H4 (cell line): ENCODE results near the gene PHPT1. TPM values are rescaled to one million over a fixed set of nuclear protein-coding genes. Genes with fewer than 3 reads are reported as not detected.

Experiments used
- DNase-seq: peaks from one replicate; pipeline ENCODE4 v3.0.0-alpha.2; 2015; ENCODE audit warnings: low spot score
- total RNA-seq: library from RNA; depleted of rRNA; stranded (reverse); fragments of >200 nt; shearing (Covaris generic); gene quantifications from 2 replicates; pipeline ENCODE4 v1.2.3, GENCODE V29; 2014; rRNA removed

The PHPT1 gene
- total RNA-seq, 1 experiment from 2014 or later: 100 TPM

DNA sequence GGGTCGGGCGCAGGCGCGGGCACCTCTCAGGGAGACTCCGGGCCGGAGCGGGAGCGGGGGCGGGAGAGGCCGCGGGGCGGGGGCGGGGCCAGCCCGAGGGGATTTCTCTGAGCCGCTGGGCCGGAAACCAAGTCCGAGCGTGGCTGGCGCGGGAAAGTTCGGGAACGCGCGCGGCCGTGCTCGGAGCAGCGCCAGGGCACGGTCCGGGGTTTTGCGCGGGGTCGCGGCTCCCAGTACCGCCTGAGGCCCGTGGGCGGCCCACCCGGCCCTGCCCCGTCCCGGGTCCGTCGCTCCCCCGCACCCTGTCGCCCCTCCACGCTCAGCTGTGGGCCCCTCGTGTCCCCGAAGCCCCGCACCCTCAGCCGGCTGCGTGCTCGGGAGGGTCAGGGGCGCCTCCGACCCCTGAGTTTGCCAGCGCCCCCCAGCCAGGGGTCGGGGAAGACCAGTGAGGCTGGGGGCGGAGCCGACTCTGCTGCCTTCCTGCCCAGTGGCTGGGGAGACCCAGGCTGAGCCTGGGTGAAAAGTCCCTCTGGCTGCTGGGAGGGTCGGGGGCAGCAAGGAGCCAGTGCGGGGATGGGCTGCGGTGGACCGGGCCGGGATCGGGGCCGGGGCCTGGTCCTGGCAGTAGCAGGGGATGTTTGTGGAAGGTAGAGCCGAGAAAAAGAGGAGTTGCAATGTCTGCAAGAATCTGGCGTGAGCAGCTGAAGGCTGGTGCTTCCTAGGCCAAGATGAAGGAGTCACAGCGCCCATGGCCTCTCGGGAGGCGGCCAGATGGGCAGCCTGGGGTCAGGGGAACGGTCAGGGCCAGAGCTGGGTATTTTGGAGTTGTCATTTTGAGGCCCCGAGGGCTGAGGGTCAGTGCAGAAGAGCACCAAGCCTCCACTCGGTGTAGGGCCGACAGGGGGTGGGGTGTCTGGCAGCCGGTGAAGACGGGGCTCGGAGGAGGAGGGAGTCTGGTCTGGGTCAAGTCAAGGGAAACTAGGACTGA, 37.7 kb downstream of the PHPT1 start:
- DNase-seq: no peak

DNA sequence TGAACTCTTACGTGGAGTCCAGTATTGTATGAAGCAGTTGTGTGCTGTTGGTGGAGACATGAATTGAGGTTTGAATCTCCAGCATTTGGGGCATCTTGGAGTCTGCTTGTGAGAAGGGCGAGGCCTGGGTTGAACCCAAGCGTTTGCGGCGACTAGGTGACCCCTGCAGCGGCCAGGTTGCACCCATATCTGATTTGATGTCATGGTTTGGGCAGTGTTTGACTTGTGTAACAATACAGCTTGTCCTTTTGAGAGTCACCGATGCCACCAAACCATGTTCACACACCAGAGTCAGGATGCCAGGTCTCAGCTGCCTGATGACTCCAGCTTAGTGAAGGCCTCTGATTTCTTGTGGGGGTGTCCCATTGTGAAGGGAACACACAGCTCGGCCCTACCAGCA, 39.2 kb downstream of the PHPT1 start:
- no peak for DNase-seq

DNA sequence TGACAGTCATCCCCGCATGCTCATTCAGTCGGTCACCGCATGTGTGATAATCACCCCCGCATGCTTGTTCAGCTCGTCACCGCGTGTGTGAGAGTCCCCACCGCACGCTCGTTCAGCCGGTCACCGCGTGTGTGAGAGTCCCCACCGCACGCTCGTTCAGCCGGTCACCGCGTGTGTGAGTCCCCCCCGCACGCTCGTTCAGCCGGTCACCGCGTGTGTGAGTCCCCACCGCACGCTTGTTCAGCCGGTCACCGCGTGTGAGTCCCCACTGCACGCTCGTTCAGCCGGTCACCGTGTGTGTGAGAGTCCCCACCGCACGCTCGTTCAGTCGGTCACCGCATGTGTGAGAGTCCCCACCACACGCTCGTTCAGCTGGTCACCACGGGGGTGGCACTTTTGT, 40.6 kb downstream of the PHPT1 start:
- DNase-seq: no peak

DNA sequence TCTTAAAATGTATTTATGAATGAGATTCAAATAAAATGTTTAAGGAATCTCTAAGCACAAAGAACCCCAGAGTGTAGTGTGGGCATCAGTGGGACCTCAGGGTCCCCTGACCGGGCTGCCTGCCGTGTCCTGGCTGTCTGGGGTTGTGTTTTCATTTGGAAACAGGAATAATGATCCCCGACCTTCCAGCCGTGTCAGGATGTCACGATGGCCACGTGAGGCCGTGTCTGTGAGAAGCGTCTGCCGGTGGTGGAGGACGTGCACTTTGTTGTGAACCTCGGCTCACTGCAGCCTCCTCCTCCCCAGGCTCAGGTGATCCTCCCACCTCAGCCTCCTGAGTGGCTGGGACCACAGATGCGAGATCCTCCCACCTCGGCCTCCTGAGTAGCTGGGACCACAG, 41.5 kb downstream of the PHPT1 start:
- no peak for DNase-seq

DNA sequence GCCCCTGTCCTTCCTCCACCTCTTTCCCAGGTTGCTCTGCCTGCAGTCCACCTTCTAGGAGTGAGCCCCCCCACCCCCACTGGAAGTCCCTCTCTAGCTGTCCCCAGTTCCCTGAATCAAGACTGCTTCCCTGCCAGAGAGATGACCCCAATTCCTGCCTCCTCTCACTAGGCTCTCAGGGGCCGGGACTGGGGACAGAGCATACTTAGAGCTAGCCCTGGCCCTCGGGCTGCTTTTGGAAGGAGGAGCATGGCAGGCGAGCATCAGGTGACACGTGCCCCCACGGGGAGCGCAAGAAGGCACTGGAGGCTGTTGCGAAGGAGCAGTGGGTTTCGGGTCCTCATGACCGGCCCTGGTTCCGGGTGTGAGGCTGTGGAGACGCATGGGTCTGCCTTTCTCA, 46.8 kb downstream of the PHPT1 start:
- no peak for DNase-seq

DNA sequence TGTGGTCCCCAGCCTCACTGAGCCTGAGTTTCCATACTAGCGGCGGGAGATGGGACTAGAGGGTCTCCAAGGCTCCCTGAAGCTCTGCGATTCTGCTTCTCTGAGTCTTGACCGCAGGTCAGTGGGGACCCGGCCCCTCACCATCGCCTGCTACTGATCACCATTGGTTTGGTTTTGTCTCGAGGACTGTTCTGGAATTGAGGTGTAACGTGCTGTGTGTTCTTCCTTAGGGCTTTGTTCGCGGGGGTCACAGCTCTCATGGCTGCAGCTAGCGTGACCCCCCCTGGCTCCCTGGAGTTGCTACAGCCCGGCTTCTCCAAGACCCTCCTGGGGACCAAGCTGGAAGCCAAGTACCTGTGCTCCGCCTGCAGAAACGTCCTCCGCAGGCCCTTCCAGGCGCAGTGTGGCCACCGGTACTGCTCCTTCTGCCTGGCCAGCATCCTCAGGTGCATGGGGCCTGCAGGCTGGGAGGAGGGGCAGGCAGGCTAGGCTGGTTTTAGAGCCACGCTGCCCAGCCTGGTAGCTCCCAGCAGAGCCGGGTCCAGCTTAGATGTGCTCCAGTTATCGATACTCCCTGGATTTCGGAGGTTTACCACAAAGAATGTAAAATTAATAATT, 49.4 kb downstream of the PHPT1 start:
- DNase-seq: no peak

DNA sequence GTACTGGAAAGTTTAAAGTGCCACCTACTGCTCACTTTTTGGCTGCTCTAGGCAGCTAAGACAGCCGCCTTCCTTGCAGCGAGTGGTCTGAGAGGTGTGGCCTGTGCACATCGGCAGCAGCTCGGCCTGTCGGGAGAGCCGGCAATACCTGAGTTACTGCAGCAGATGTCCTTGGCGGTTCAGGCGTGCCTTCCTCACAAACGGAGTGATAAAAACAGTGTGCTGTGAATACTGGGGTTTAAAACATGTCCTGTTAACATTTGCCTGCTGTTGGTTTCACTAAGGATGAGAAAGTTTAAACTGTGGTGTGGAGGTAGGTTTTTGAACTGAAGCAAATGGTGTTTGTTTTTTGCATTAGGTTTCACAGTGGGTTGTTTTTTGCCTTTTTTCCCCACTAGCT, 50.0 kb downstream of the PHPT1 start:
- no peak for DNase-seq

DNA sequence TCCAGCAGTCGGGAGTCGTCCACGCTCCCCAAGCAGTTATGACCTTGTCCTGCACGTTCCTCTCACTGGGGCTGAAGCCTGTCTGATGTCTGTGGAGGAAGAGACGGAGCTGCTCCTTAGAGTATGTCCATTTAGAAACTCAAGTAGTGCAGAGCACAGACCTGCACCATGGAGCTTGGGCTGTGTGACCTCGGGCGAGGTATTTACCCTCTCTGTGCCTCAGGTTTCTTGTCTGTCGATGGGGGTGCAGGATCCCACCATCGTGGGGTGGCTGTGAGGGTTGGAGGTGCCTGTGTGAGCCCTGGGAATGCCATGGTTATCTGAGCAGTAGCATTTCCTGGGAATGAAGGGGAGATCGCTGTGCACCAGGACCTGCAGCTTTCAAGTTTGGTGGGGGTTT, 51.3 kb downstream of the PHPT1 start:
- no peak for DNase-seq

Other genes starting within 250 kb of the PHPT1 start
- gene EGFL7, start 186.5 kb upstream of the PHPT1 start, total RNA-seq: 60.2 and 76.5 TPM in 2 replicates
- 32.3 and 33.8 TPM in 2 replicates for gene AGPAT2, start 162.0 kb upstream of the PHPT1 start, total RNA-seq
- gene DIPK1B, start 136.8 kb upstream of the PHPT1 start, total RNA-seq: 3.8 and 6.1 TPM in 2 replicates
- gene LCN10, start 106.5 kb upstream of the PHPT1 start, total RNA-seq: not detected in 2 replicates
- not detected in 2 replicates for gene LCN6, start 100.9 kb upstream of the PHPT1 start, total RNA-seq
- gene LCN8, start 91.2 kb upstream of the PHPT1 start, total RNA-seq: not detected in 2 replicates
- not detected in 2 replicates for gene LCN15, start 84.9 kb upstream of the PHPT1 start, total RNA-seq
- gene TMEM141, start 58.1 kb upstream of the PHPT1 start, total RNA-seq: 87.0 and 93.0 TPM in 2 replicates
- gene CCDC183, start 53.1 kb upstream of the PHPT1 start, total RNA-seq: 0.47 TPM in 1 of 2 replicates, not detected in the other
- gene RABL6, start 41.5 kb upstream of the PHPT1 start, total RNA-seq: 23.6 and 35.0 TPM in 2 replicates
- 0.06 and 0.21 TPM in 2 replicates for gene AJM1, start 6.9 kb upstream of the PHPT1 start, total RNA-seq
- 0.12 and 0.15 TPM in 2 replicates for gene MAMDC4, start 2.9 kb downstream of the PHPT1 start, total RNA-seq
- 458 and 510 TPM in 2 replicates for gene EDF1, start 16.9 kb downstream of the PHPT1 start, total RNA-seq
- gene TRAF2, start 37.1 kb downstream of the PHPT1 start, total RNA-seq: 8.1 and 11.3 TPM in 2 replicates
- gene FBXW5, start 95.3 kb downstream of the PHPT1 start, total RNA-seq: 56.2 and 83.0 TPM in 2 replicates
- not detected in 2 replicates for gene C8G, start 95.8 kb downstream of the PHPT1 start, total RNA-seq
- gene LCN12, start 102.9 kb downstream of the PHPT1 start, total RNA-seq: not detected in 2 replicates
- gene PTGDS, start 128.1 kb downstream of the PHPT1 start, total RNA-seq: not detected in 2 replicates
- not detected in 2 replicates for gene LCNL1, start 133.6 kb downstream of the PHPT1 start, total RNA-seq
- 32.0 and 41.3 TPM in 2 replicates for gene PAXX, start 143.0 kb downstream of the PHPT1 start, total RNA-seq
- gene CLIC3, start 147.2 kb downstream of the PHPT1 start, total RNA-seq: 0.64 TPM in 1 of 2 replicates, not detected in the other
- 4.9 and 22.4 TPM in 2 replicates for gene ABCA2, start 178.8 kb downstream of the PHPT1 start, total RNA-seq
- not detected in 2 replicates for gene FUT7, start 182.7 kb downstream of the PHPT1 start, total RNA-seq
- gene NPDC1, start 196.8 kb downstream of the PHPT1 start, total RNA-seq: 1.2 and 4.1 TPM in 2 replicates
- not detected in 2 replicates for gene ENTPD2, start 204.7 kb downstream of the PHPT1 start, total RNA-seq
- gene SAPCD2, start 221.1 kb downstream of the PHPT1 start, total RNA-seq: 5.9 and 12.4 TPM in 2 replicates
- gene UAP1L1, start 228.1 kb downstream of the PHPT1 start, total RNA-seq: 6.6 and 7.4 TPM in 2 replicates
- 38.6 and 62.6 TPM in 2 replicates for gene MAN1B1, start 237.6 kb downstream of the PHPT1 start, total RNA-seq